HepG2 (cell line): ENCODE data around the gene RPL26. TPM values are rescaled to one million over a fixed set of nuclear protein-coding genes. Genes with fewer than 3 reads are reported as not detected.

Experiments
- E2F5 ChIP-seq: sonication (generic); formaldehyde crosslinking; conservative IDR thresholded peaks from 2 replicates; pipeline ENCODE4 v1.4.0; 2020; ENCODE audit warnings: missing genetic modification reagents
- ERF ChIP-seq: IDR thresholded peaks from 2 replicates; pipeline ENCODE4 v1.6.1; 2018; ENCODE audit warnings: missing biosample characterization, missing genetic modification reagents
- FOSL2 ChIP-seq: sonication (generic); formaldehyde crosslinking; IDR thresholded peaks from 2 replicates; pipeline ENCODE4 v1.4.0; 2020; ENCODE audit warnings: missing genetic modification reagents
- ISX ChIP-seq: sonication (generic); formaldehyde crosslinking; conservative IDR thresholded peaks from 2 replicates; pipeline ENCODE4 v1.5.0; 2020; ENCODE audit warnings: missing genetic modification reagents
- KIAA2018 ChIP-seq: sonication (generic); formaldehyde crosslinking; IDR thresholded peaks from 2 replicates; pipeline ENCODE4 v1.5.0; 2020; ENCODE audit warnings: mild to moderate bottlenecking, missing genetic modification reagents, borderline replicate concordance
- MBNL3 ChIP-seq: fragments of 250-450 bp; sonication (Bioruptor Pico); conservative IDR thresholded peaks from 2 replicates; pipeline ENCODE4 v1.8.0; 2022; ENCODE audit warnings: mild to moderate bottlenecking, inconsistent platforms
- MIXL1 ChIP-seq: IDR thresholded peaks from 2 replicates; pipeline ENCODE4 v1.6.1; 2016
- MXI1 ChIP-seq: IDR thresholded peaks from 3 replicates; pipeline ENCODE4 v1.6.1; 2012; ENCODE audit warnings: low read depth, low read length, inconsistent platforms, borderline replicate concordance
- NR2F1 ChIP-seq, 2 experiments: fragments of 450-650 bp in 1 of 2; formaldehyde crosslinking in 1 of 2; IDR thresholded peaks; 2 replicates each; pipeline versions ENCODE4 v1.5.0 to v1.6.1; 2016 to 2020; ENCODE audit warnings: mild to moderate bottlenecking in 1 of 2, missing compliant biosample characterization in 1 of 2, missing genetic modification reagents in 1 of 2, moderate library complexity in 1 of 2
- TARDBP ChIP-seq: sonication (generic); formaldehyde crosslinking; IDR thresholded peaks from 2 replicates; pipeline ENCODE4 v1.8.0; 2022; ENCODE audit warnings: mild to moderate bottlenecking, missing genetic modification reagents
- TSC22D2 ChIP-seq: sonication (generic); formaldehyde crosslinking; IDR thresholded peaks from 2 replicates; pipeline ENCODE4 v1.5.1; 2020; ENCODE audit warnings: missing genetic modification reagents, mild to moderate bottlenecking, borderline replicate concordance
- ZBTB25 ChIP-seq: IDR thresholded peaks from 2 replicates; pipeline ENCODE4 v1.6.1; 2018; ENCODE audit warnings: missing genetic modification reagents
- ZKSCAN8 ChIP-seq: IDR thresholded peaks from 2 replicates; pipeline ENCODE4 v1.6.1; 2016; ENCODE audit warnings: borderline replicate concordance, missing genetic modification reagents, missing compliant biosample characterization
- ZNF549 ChIP-seq: sonication (generic); formaldehyde crosslinking; IDR thresholded peaks from 2 replicates; pipeline ENCODE4 v1.5.0; 2020; ENCODE audit warnings: missing genetic modification reagents
- ZNF558 ChIP-seq: sonication (generic); formaldehyde crosslinking; IDR thresholded peaks from 2 replicates; pipeline ENCODE4 v1.9.0; 2022; ENCODE audit warnings: mild to moderate bottlenecking, missing genetic modification reagents, borderline replicate concordance
- ZNF580 ChIP-seq: IDR thresholded peaks from 2 replicates; pipeline ENCODE4 v1.6.1; 2016; ENCODE audit warnings: low read depth, borderline replicate concordance
- ZNF678 ChIP-seq: sonication (generic); formaldehyde crosslinking; IDR thresholded peaks from 2 replicates; pipeline ENCODE4 v1.4.0; 2020; ENCODE audit warnings: mild to moderate bottlenecking, missing genetic modification reagents
- ZNF766 ChIP-seq: sonication (generic); formaldehyde crosslinking; IDR thresholded peaks from 2 replicates; pipeline ENCODE4 v1.5.0; 2020; ENCODE audit warnings: missing genetic modification reagents, borderline replicate concordance
- ZNF841 ChIP-seq: sonication (generic); formaldehyde crosslinking; IDR thresholded peaks from 2 replicates; pipeline ENCODE4 v1.8.1; 2023; ENCODE audit warnings: missing genetic modification reagents, borderline replicate concordance
- polyA plus RNA-seq, 8 experiments: library from polyadenylated mRNA; depleted of rRNA in 3 of 8; stranded (reverse) in 7 of 8; unstranded in 1 of 8; fragments of >200 nt; fragmentation: Illumina TruSeq in 4 of 8; extraction: Trizol in 4 of 8; gene quantifications; 2 replicates each; pipeline versions ENCODE4 v1.2.1 to v1.2.3, GENCODE V29; 2011 to 2016; ENCODE audit warnings: low read depth in 4 of 8, missing spikeins in 1 of 8, mixed read lengths in 1 of 8; ENCODE audit not compliant: insufficient read depth in 1 of 8
- total RNA-seq, 5 experiments: library from RNA; depleted of rRNA; stranded (reverse); fragments of >200 nt; fragmentation: Illumina TruSeq; extraction: Trizol; gene quantifications; 2 replicates each; pipeline ENCODE4 v1.2.3, GENCODE V29; 2016; ENCODE audit warnings: low read depth in 1 of 5

RPL26 gene
- total and polyA plus RNA-seq, 2 of the 13 experiments (the other 11 are each of a cell fraction or from before 2014, with no cell fraction given), result 2,817 to 3,529 TPM

GRCh38 chr17:8409966-8410882, 27.2 kb upstream of the RPL26 start (continued):
- no peak for TF ChIP-seq KIAA2018 (CRISPR knock-in tag)
- TF ChIP-seq ISX (CRISPR knock-in tag), result no peak
- TF ChIP-seq ZKSCAN8 (CRISPR knock-in tag), result peak; percentile 72; the same call in 1 of the 2 replicates
- peak; percentile 70; the same call in 1 of the 2 replicates for TF ChIP-seq ZBTB25
- TF ChIP-seq E2F5, result no peak
- TF ChIP-seq MIXL1 (CRISPR knock-in tag), result 0 out of 2 replicates have a peak, but pooled peaks have one; percentile 32
- no peak for TF ChIP-seq MXI1
- TF ChIP-seq TARDBP, result no peak
- peak; percentile 64; the same call in 1 of the 2 replicates for TF ChIP-seq TSC22D2 (CRISPR knock-in tag)
- 0 out of 2 replicates have a peak, but pooled peaks have one; percentile 22 for TF ChIP-seq ZNF580 (CRISPR knock-in tag)
- peak; percentile 35; the same call in 1 of the 2 replicates for TF ChIP-seq FOSL2 (CRISPR knock-in tag)
- TF ChIP-seq ERF (CRISPR knock-in tag), result peak; percentile 44; the same call in 1 of the 2 replicates
- no peak for TF ChIP-seq ZNF678 (CRISPR knock-in tag)
- TF ChIP-seq ZNF841, result no peak
- TF ChIP-seq MBNL3, result no peak
- TF ChIP-seq ZNF549, result no peak
- no peak for TF ChIP-seq ZNF766 (CRISPR knock-in tag)
- TF ChIP-seq ZNF558 (CRISPR knock-in tag), result no peak
- TF ChIP-seq NR2F1 (CRISPR knock-in tag; IDR thresholded peaks at IDR 0.05), result no peak
